K562 (cell line): ENCODE data around the gene SPAG16. TPM values are rescaled to one million over a fixed set of nuclear protein-coding genes. Genes with fewer than 3 reads are reported as not detected.

Experiments used
- BDP1 ChIP-seq: IDR thresholded peaks from 3 replicates; pipeline ENCODE4 v1.6.1; 2011; ENCODE audit not compliant: insufficient read length, insufficient read depth
- HLTF ChIP-seq: fragments of 450-650 bp; IDR thresholded peaks from 2 replicates; pipeline ENCODE4 v1.6.1; 2016
- MAFK ChIP-seq: IDR thresholded peaks from 2 replicates; pipeline ENCODE4 v1.6.1; 2011; ENCODE audit warnings: low read length, improper control_type of control experiment
- REST ChIP-seq, 2 experiments: fragments of 450-650 bp; formaldehyde crosslinking in 1 of 2; IDR thresholded peaks; 2 replicates each; pipeline versions ENCODE4 v1.4.0 to v1.6.1; 2014 to 2020; ENCODE audit warnings: mild to moderate bottlenecking in 2 of 2, borderline replicate concordance in 1 of 2, low read depth in 1 of 2
- VEZF1 ChIP-seq: fragments of 200-800 bp; sonication (Bioruptor generic); IDR thresholded peaks from 2 replicates; pipeline ENCODE4 v1.6.1; 2017; ENCODE audit warnings: missing genetic modification characterization, missing compliant biosample characterization
- ZBTB11 ChIP-seq, 3 experiments: fragments of 200-800 bp in 1 of 3; fragments of 250-450 bp in 1 of 3; fragments of 450-650 bp in 1 of 3; sonication (Bioruptor Pico) in 1 of 3; sonication (Bioruptor generic) in 1 of 3; formaldehyde crosslinking in 1 of 3; IDR thresholded peaks; 2 replicates each; pipeline versions ENCODE4 v1.6.1 to v1.8.0; 2016 to 2022; ENCODE audit warnings: mild to moderate bottlenecking in 2 of 3, missing genetic modification characterization in 2 of 3, missing compliant biosample characterization in 1 of 3, moderate library complexity in 1 of 3
- polyA plus RNA-seq, 8 experiments: library from polyadenylated mRNA; depleted of rRNA in 4 of 8; stranded (reverse) in 5 of 8; unstranded in 3 of 8; fragments of >200 nt; fragmentation: Nextera tagmentation in 2 of 8; fragmentation: Illumina TruSeq in 1 of 8; extraction: Ambion mirVana in 2 of 8; extraction: Trizol in 1 of 8; gene quantifications; 2 replicates each; pipeline versions ENCODE4 v1.2.1 to v1.2.3, GENCODE V29; 2011 to 2014; ENCODE audit warnings: inconsistent platforms in 1 of 8, missing spikeins in 1 of 8
- total RNA-seq, 7 experiments: library from RNA; depleted of rRNA in 6 of 7; stranded (reverse); fragments of >200 nt in 6 of 7; fragmentation: Illumina TruSeq in 2 of 7; extraction: Trizol in 2 of 7; gene quantifications; 2 replicates each; pipeline versions ENCODE4 v1.2.1 to v1.2.3, GENCODE V29; 2011 to 2021; ENCODE audit warnings: low replicate concordance in 1 of 7

SPAG16 gene
- total and polyA plus RNA-seq, 9 of the 15 experiments (the other 6 are each of a cell fraction or from before 2014, with no cell fraction given) = 0.98 to 5.9 (median 3.5) TPM

- no peak for TF ChIP-seq ZBTB11 (CRISPR knock-in tag; IDR thresholded peaks at IDR 0.05)
- no peak for TF ChIP-seq REST (IDR thresholded peaks at IDR 0.05; ENCODE audit: borderline replicate concordance)
- no peak for TF ChIP-seq REST (CRISPR knock-in tag; IDR thresholded peaks at IDR 0.05; ENCODE audit: low read depth)
- no peak for TF ChIP-seq BDP1
- no peak for TF ChIP-seq HLTF
- TF ChIP-seq MAFK = no peak
- no peak for TF ChIP-seq VEZF1 (CRISPR knock-in tag)
Measured at GRCh38 chr2:213766465-213766901, 482.2 kb downstream of the SPAG16 start (continued).
